GM12878 (cell line): ENCODE measurements around the gene RABEP1. TPM values are rescaled to one million over a fixed set of nuclear protein-coding genes. Genes with fewer than 3 reads are reported as not detected.
A peak's percentile ranks its signal among the peaks of the same experiment; 100 is the strongest.

ENCODE experiments used
- ATAC-seq: fragments of 200-7000 bp; cut with Tn5 transposase; 3 replicates; pipeline ENCODE4 v1.9.1; 2020; ENCODE audit warnings: mild to moderate bottlenecking, moderate library complexity
- BruUV-seq: library from RNA; stranded (reverse); fragments of 400-500 nt; replicated peaks from 2 replicates; lab custom pipeline; 2021; lab: Mats Ljungman, UMichigan
- CTCF ChIA-PET: fragments of 300-600 bp; sonication (Branson Sonifier 250); formaldehyde crosslinking; extraction: SDS; loops from one replicate; lab custom pipeline; 2021; ENCODE audit warnings: inconsistent platforms; lab: Yijun Ruan, JAX
- POLR2A ChIA-PET: fragments of 350-600 bp; formaldehyde crosslinking; extraction: SDS; loops from one replicate; lab custom pipeline; 2021; ENCODE audit warnings: inconsistent platforms; lab: Charles Lee
- RAD21 ChIA-PET: fragments of 300-600 bp; sonication (Branson Sonifier 250); formaldehyde crosslinking; loops from one replicate; lab custom pipeline; 2023; ENCODE audit warnings: antibody characterized with exemption; ENCODE audit not compliant: unreplicated experiment; lab: Charles Lee
- SMC1A ChIA-PET: fragments of 300-600 bp; sonication (Branson Sonifier 250); formaldehyde crosslinking; loops from one replicate; lab custom pipeline; 2023; ENCODE audit not compliant: unreplicated experiment, uncharacterized antibody; lab: Charles Lee
- DNase-seq: peaks from one replicate; pipeline ENCODE4 v3.0.0-alpha.2; 2011; ENCODE audit warnings: low read depth, low spot score
- FAIRE-seq: peaks from 3 replicates; lab custom pipeline; 2011; peaks lifted over from hg19 to GRCh38; lab: Jason Lieb, UNC
- H2AFZ ChIP-seq: 2 replicates; pipeline ENCODE4 v1.6.0; 2011; ENCODE audit warnings: low read depth, low read length, control low read depth; ENCODE audit not compliant: control insufficient read depth
- H3K27ac ChIP-seq: 2 replicates; pipeline ENCODE4 v1.5.1; 2011; ENCODE audit warnings: control low read depth; ENCODE audit not compliant: control insufficient read depth, insufficient read depth
- H3K27me3 ChIP-seq, 2 experiments: replicated peaks in 1 of 2; 2 replicates each; pipeline versions ENCODE4 v1.6.0 to v1.6.1; 2011; ENCODE audit warnings: low read length in 1 of 2; ENCODE audit not compliant: control insufficient read depth in 2 of 2, insufficient read depth in 2 of 2
- H3K36me3 ChIP-seq, 2 experiments: 2 replicates each; pipeline ENCODE4 v1.5.1; 2011; ENCODE audit warnings: low read length in 1 of 2; ENCODE audit not compliant: control insufficient read depth in 2 of 2, insufficient read depth in 2 of 2
- H3K4me1 ChIP-seq: 2 replicates; pipeline ENCODE4 v1.6.1; 2011; ENCODE audit warnings: mild to moderate bottlenecking, low read length, moderate library complexity, mixed read lengths; ENCODE audit not compliant: control insufficient read depth, insufficient read depth
- H3K4me2 ChIP-seq: 2 replicates; pipeline ENCODE4 v1.6.0; 2011; ENCODE audit warnings: control low read depth; ENCODE audit not compliant: control insufficient read depth, insufficient read depth
- H3K4me3 ChIP-seq: fragments of 200-600 bp; sonication (generic); 2 replicates; pipeline ENCODE4 v1.5.1; 2016
- H3K79me2 ChIP-seq: 2 replicates; pipeline ENCODE4 v1.6.0; 2011; ENCODE audit warnings: low read length; ENCODE audit not compliant: control insufficient read depth, insufficient read depth
- H3K9ac ChIP-seq: 2 replicates; pipeline ENCODE4 v1.8.0; 2011; ENCODE audit warnings: low read length, control low read depth, mixed read lengths; ENCODE audit not compliant: control insufficient read depth, insufficient read depth
- H3K9me3 ChIP-seq: replicated peaks from 3 replicates; pipeline ENCODE4 v1.5.1; 2011; ENCODE audit warnings: mild to moderate bottlenecking, low read length; ENCODE audit not compliant: control insufficient read depth, insufficient read depth
- H4K20me1 ChIP-seq: 2 replicates; pipeline ENCODE4 v1.6.0; 2011; ENCODE audit not compliant: control insufficient read depth, insufficient read depth
- BHLHE40 ChIP-seq, 2 experiments: fragments of 450-650 bp in 1 of 2; IDR thresholded peaks; 2 replicates each; pipeline ENCODE4 v1.6.1; 2011 to 2017; ENCODE audit warnings: low read depth in 2 of 2, borderline replicate concordance in 1 of 2, improper control_type of control experiment in 1 of 2, low read length in 1 of 2, mild to moderate bottlenecking in 1 of 2
- CBFB ChIP-seq: IDR thresholded peaks from 2 replicates; pipeline ENCODE4 v1.6.1; 2016; ENCODE audit warnings: antibody characterized with exemption, low read depth
- CBX3 ChIP-seq: fragments of 200-600 bp; sonication (generic); IDR thresholded peaks from 2 replicates; pipeline ENCODE4 v1.6.1; 2016; ENCODE audit warnings: low read depth, borderline replicate concordance
- CHD2 ChIP-seq: IDR thresholded peaks from 2 replicates; pipeline ENCODE4 v1.6.1; 2011; ENCODE audit warnings: low read depth, low read length, improper control_type of control experiment, borderline replicate concordance
- EED ChIP-seq: sonication (generic); IDR thresholded peaks from 2 replicates; pipeline ENCODE4 v1.6.1; 2016; ENCODE audit warnings: antibody characterized with exemption, low read depth
- ETV6 ChIP-seq, 2 experiments: fragments of 450-650 bp in 1 of 2; IDR thresholded peaks in 1 of 2; conservative IDR thresholded peaks in 1 of 2; 2 replicates each; pipeline ENCODE4 v1.6.1; 2014; ENCODE audit warnings: antibody characterized with exemption in 1 of 2, borderline replicate concordance in 1 of 2, low read depth in 1 of 2, mild to moderate bottlenecking in 1 of 2, moderate library complexity in 1 of 2
- IKZF2 ChIP-seq, 2 experiments: fragments of 450-650 bp; IDR thresholded peaks; 2 replicates each; pipeline ENCODE4 v1.6.1; 2017; ENCODE audit warnings: mild to moderate bottlenecking in 2 of 2, moderate library complexity in 2 of 2
- IRF4 ChIP-seq: IDR thresholded peaks from 2 replicates; pipeline ENCODE4 v1.6.1; 2011; ENCODE audit warnings: low read depth, low read length
- MEF2A ChIP-seq: IDR thresholded peaks from 2 replicates; pipeline ENCODE4 v1.6.1; 2011; ENCODE audit warnings: low read depth, mild to moderate bottlenecking, low read length, moderate library complexity; ENCODE audit not compliant: insufficient read depth
- MLLT1 ChIP-seq: fragments of 450-650 bp; IDR thresholded peaks from 2 replicates; pipeline ENCODE4 v1.6.1; 2016; ENCODE audit warnings: mild to moderate bottlenecking
- MTA2 ChIP-seq: fragments of 450-650 bp; IDR thresholded peaks from 2 replicates; pipeline ENCODE4 v1.6.1; 2016; ENCODE audit warnings: low read depth, mild to moderate bottlenecking, moderate library complexity
- MXI1 ChIP-seq: fragments of 150-350 bp; IDR thresholded peaks from 2 replicates; pipeline ENCODE4 v1.6.1; 2011; ENCODE audit warnings: low read depth, mild to moderate bottlenecking, inconsistent platforms, low read length, improper control_type of control experiment
- NR2C1 ChIP-seq: fragments of 450-650 bp; IDR thresholded peaks from 2 replicates; pipeline ENCODE4 v1.6.1; 2017; ENCODE audit warnings: antibody characterized with exemption, mild to moderate bottlenecking, moderate library complexity
- PKNOX1 ChIP-seq: fragments of 450-650 bp; IDR thresholded peaks from 2 replicates; pipeline ENCODE4 v1.6.1; 2016; ENCODE audit warnings: mild to moderate bottlenecking
- POLR2AphosphoS2 ChIP-seq: IDR thresholded peaks from 2 replicates; pipeline ENCODE4 v1.6.1; 2011; ENCODE audit warnings: low read depth, mild to moderate bottlenecking, low read length, improper control_type of control experiment, moderate library complexity
- POLR2AphosphoS5 ChIP-seq: IDR thresholded peaks from 2 replicates; pipeline ENCODE4 v1.6.1; 2011; ENCODE audit warnings: mild to moderate bottlenecking, low read length, inconsistent platforms
- SPI1 ChIP-seq: IDR thresholded peaks from 2 replicates; pipeline ENCODE4 v1.6.1; 2011; ENCODE audit warnings: low read depth, mild to moderate bottlenecking, low read length, moderate library complexity, borderline replicate concordance; ENCODE audit not compliant: insufficient read depth
- SRF ChIP-seq, 2 experiments: IDR thresholded peaks; 2 replicates each; pipeline ENCODE4 v1.6.1; 2011; ENCODE audit warnings: low read depth in 2 of 2, low read length in 2 of 2, mild to moderate bottlenecking in 1 of 2, moderate library complexity in 1 of 2
- TAF1 ChIP-seq: IDR thresholded peaks from 2 replicates; pipeline ENCODE4 v1.6.1; 2011; ENCODE audit warnings: mild to moderate bottlenecking, low read depth, low read length, borderline replicate concordance
- TBL1XR1 ChIP-seq: IDR thresholded peaks from 2 replicates; pipeline ENCODE4 v1.6.1; 2012; ENCODE audit warnings: low read depth, low read length, improper control_type of control experiment
- TCF12 ChIP-seq: IDR thresholded peaks from 2 replicates; pipeline ENCODE4 v1.6.1; 2011; ENCODE audit warnings: low read depth, mild to moderate bottlenecking, low read length
- ZNF384 ChIP-seq: IDR thresholded peaks from 2 replicates; pipeline ENCODE4 v1.6.1; 2012; ENCODE audit warnings: low read depth, mild to moderate bottlenecking, low read length, improper control_type of control experiment, borderline replicate concordance
- WGBS: methylation state at CpG from one replicate; pipeline ENCODE4 v1.1.6; 2016; ENCODE audit warnings: low lambda C conversion rate; ENCODE audit not compliant: insufficient replicate concordance, insufficient coverage; ENCODE audit errors: missing lambda C conversion rate; 5-methylcytosine and 5-hydroxymethylcytosine counted together
- in situ Hi-C: fragments of 300-500 bp; cut with MboI; formaldehyde crosslinking; loops from 9 replicates; pipeline ENCODE4 v1.14.3; 2018; ENCODE audit warnings: mixed read lengths
- intact Hi-C: fragments of 100-400 bp; cut with micrococcal nuclease; formaldehyde crosslinking; loops from one replicate; pipeline ENCODE4 v1.14.2; 2022; ENCODE audit not compliant: unreplicated experiment
- polyA plus RNA-seq, 11 experiments: library from polyadenylated mRNA; depleted of rRNA in 4 of 11; unstranded in 6 of 11; stranded (reverse) in 5 of 11; fragments of >200 nt; fragmentation: Nextera tagmentation in 4 of 11; fragmentation: Illumina TruSeq in 1 of 11; extraction: Ambion mirVana in 4 of 11; extraction: Trizol in 1 of 11; gene quantifications; 1 replicate in 1 of 11; 2 replicates in 10 of 11; pipeline versions ENCODE4 v1.2.1 to v1.2.3, GENCODE V29; 2011 to 2016; ENCODE audit warnings: inconsistent platforms in 2 of 11, missing spikeins in 2 of 11, low read depth in 1 of 11
- total RNA-seq, 4 experiments: library from RNA; depleted of rRNA in 3 of 4; stranded (reverse); fragments of >200 nt in 3 of 4; fragmentation: Illumina TruSeq in 1 of 4; extraction: Trizol in 1 of 4; gene quantifications; 2 replicates each; pipeline versions ENCODE4 v1.2.1 to v1.2.3, GENCODE V29; 2013 to 2021

The RABEP1 gene
- total and polyA plus RNA-seq, 10 of the 15 experiments (the other 5 are each of a cell fraction or from before 2014, with no cell fraction given) = 13.4 to 71.4 (median 59.8) TPM

- TSS peak; percentile 86 for BruUV-seq
- peak; percentile 84 for DNase-seq
- TF ChIP-seq BHLHE40 (IDR thresholded peaks at IDR 0.05; ENCODE audit: borderline replicate concordance in 1 of 2, low read depth in 2 of 2, low read length in 1 of 2) (peak; percentile 53 to 70; a peak in 3 of 4 replicates), TCF12 (no peak), CHD2 (peak; percentile 58; the same call in 1 of the 2 replicates), MLLT1 (no peak), PKNOX1 (peak; percentile 52), ZNF384 (no peak), EED (0 out of 2 replicates have a peak, but pooled peaks have one; percentile 21), POLR2AphosphoS2 (0 out of 2 replicates have a peak, but pooled peaks have one; percentile 42), POLR2AphosphoS5 (peak; percentile 17; the same call in 1 of the 2 replicates), MEF2A (peak; percentile 97), ETV6 (conservative IDR thresholded peaks at IDR 0.05 in 1 of 2, IDR thresholded peaks at IDR 0.05 in 1 of 2; ENCODE audit: borderline replicate concordance in 1 of 2, low read depth in 1 of 2) (peak in 1 of 2 experiments; percentile 7; a peak in 1 of 4 replicates), TBL1XR1 (peak; percentile 95), NR2C1 (no peak), MTA2 (peak; percentile 40; the same call in 1 of the 2 replicates), CBX3 (no peak), IRF4 (0 out of 2 replicates have a peak, but pooled peaks have one; percentile 47), SRF (IDR thresholded peaks at IDR 0.05; ENCODE audit: low read depth in 2 of 2, low read length in 2 of 2) (no peak), TAF1 (peak; percentile 57), CBFB (peak; percentile 40; the same call in 1 of the 2 replicates), SPI1 (peak; percentile 41; the same call in 1 of the 2 replicates), MXI1 (peak; percentile 96), IKZF2 (IDR thresholded peaks at IDR 0.05) (peak; percentile 33 to 53; a peak in 1 of 4 replicates)
Measured at GRCh38 chr17:5418858-5419355, 136.8 kb downstream of the RABEP1 start.

More at GRCh38 chr17:5418858-5419355, 136.8 kb downstream of the RABEP1 start:
- peaks cover 15% of the 10 kb centered on the region for H3K4me1 ChIP-seq
- WGBS = under 1% methylated on average over 26 of the region's 26 CpGs
- no peaks in the 10 kb centered on the region for H4K20me1 ChIP-seq
- peak; percentile 97 for FAIRE-seq
- ChIA-PET RAD21 (interaction anchor here (0.7 to 3.7 kb wide), 12 partner anchors 8 to 227 kb away, joined by 3 to 15 read pairs (median 3); partner anchors contain the start of genes C1QBP and ZNF594), POLR2A (interaction anchor here (0.8 to 2.0 kb wide), 12 partner anchors 8 to 182 kb away, joined by 3 to 13 read pairs (median 4); partner anchors contain the start of genes C1QBP, DERL2 and MIS12), SMC1A (interaction anchor here (0.7 to 1.5 kb wide), 7 partner anchors 18 to 182 kb away, joined by 3 to 5 read pairs (median 3); no protein-coding TSS in a partner anchor), CTCF (interaction anchor here (0.8 to 3.5 kb wide), 6 partner anchors 8 to 170 kb away, joined by 3 to 23 read pairs (median 4); partner anchors contain the start of genes C1QBP and RABEP1)
- H3K9ac ChIP-seq = peak overlapping the region; percentile 100
- H3K36me3 ChIP-seq = peaks cover 0 to 34% of the 10 kb centered on the region in 2 experiments; a peak in 3 of 4 replicates
- H2AFZ ChIP-seq = peak overlapping the region; percentile 53
- intact Hi-C loops = no loop called here
- in situ Hi-C loops = no loop called here
- peak; percentile 68 for ATAC-seq
- H3K27me3 ChIP-seq = no peaks in the 10 kb centered on the region
- H3K27ac ChIP-seq = peak overlapping the region; percentile 100
- H3K4me3 ChIP-seq = peak overlapping the region; percentile 87
- no peaks in the 10 kb centered on the region for H3K9me3 ChIP-seq
- peak overlapping the region; percentile 61 for H3K4me2 ChIP-seq
- H3K79me2 ChIP-seq = peaks cover 72% of the 10 kb centered on the region
